GM18526 (cell line): ENCODE results near the gene JPH2.

Experiments used
- POLR2A ChIP-seq: IDR thresholded peaks from 3 replicates; pipeline ENCODE4 v1.6.1; 2011; ENCODE audit not compliant: insufficient read length; ENCODE audit errors: extremely low read depth

JPH2 gene

DNA sequence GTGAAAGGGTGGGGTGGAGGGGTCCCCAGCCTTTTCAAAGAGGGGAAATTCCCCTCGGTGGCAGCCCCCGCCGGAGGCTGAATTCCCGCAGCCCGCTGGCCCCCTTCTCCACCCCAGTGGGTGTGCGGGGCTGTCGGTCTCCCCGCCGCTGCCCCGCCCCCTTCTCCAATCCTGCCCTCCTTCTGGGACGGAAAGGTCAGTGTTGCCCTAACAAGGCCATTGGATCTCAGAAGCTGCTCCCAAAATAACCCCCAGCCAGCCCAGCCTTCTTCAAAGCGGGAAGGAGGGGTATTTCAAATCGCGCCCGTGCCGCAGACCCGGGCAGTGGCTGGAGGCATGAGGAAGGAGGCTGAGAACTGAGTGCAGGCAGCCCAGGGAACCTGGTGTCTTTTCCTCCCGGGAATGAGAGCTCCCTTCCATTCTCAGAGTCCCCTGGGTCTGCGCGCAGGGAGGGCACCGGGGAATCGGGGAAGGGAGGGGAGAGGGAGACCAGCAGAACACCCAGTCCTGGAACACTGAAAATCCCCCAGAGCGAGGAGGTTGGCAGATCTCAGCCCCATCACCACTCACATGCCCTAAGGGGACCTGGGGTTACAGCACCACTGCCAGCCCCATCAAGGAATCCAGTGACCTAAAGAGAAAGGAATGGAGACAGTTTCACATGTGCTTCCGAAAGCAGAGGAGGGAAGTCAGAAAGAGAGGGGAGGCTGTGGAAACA is at the start of gene JPH2:
TSS of gene JPH2 (minus strand) at position 135 of the 718 bp plus-strand sequence. CDS start 483 bp downstream, outside the sequence.
- TF ChIP-seq POLR2A = no peak

DNA sequence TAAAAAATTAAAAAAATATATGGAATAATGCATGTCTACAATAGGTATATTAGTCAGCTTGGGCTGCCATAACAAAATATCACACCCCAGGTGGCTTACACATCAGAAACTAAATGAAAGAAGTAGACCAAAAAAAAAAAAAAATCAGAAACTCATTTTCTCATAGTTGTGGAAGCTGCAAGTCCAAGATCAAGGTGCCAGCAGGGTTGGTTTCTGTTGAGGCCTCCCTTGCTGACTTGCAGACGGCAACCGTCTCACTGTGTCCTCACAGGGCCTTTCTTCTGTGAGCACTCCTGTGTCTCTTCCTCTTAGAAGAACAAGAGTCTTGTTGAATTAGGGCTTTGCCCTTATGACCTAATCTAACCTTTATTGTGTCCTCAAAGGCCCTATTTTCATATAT is 48.7 kb upstream of the JPH2 start:
- TF ChIP-seq POLR2A = no peak

DNA sequence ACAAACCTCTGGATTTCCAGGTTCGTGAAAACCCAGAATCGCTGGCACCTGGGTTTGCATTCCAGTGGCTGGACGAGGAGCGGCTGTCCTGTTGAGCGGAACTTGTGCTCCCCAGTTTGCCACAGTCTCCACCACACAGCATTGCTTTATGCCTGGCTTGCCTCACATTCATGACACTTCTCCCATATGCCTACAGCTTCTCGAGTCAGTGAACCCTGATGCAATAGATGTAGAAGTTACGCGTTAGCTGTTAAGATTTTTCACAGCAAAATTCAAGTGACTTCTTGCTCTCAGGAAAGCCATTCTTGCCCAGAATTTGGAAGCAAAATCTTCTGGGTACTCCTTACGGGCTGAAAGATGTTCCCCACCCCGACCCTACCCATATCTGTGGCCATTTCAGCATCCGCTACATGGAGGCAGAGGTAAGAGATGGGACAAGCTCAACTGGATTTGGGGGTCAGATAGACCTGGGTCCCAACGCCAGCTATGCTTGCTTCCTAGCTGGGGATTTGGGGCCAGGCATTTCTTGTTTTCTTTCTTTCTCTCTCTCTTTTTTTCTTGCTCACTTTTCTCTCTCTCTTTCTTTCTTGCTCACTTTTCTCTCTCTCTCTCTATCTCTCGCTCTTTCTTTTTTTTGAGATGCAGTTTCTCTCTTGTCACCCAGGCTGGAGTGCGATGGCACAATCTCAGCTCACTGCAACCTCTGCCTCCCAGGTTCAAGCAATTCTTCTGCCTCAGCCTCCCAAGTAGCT is 47.8 kb upstream of the JPH2 start:
- TF ChIP-seq POLR2A = no peak

DNA sequence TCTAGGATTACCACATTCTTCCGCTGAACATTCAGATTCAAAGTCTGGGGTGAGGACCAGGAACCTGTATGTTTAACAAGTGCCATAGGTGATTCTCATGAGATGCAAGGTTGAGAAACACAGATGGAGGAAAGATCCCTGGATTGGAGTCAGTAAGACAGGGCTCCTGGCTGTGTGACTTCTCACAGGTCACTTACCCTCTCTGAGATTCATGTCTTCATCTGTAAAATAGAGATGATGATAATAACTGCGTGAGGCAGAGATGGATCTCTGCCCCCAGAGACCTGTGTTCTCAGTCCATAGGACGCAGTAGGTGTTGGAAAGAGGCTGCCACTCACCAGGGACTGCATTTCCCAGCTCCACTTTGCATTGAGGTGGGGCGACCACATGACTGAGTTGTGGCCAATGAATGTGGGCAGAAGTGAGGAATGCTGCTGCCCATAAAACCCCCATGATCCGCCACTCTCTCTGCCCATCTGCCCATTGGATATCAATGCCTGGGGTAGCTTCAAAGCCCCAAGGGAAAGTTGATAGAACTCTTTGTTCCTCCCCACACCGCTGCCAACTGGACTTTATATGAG is 46.5 kb upstream of the JPH2 start:
- TF ChIP-seq POLR2A = no peak

DNA sequence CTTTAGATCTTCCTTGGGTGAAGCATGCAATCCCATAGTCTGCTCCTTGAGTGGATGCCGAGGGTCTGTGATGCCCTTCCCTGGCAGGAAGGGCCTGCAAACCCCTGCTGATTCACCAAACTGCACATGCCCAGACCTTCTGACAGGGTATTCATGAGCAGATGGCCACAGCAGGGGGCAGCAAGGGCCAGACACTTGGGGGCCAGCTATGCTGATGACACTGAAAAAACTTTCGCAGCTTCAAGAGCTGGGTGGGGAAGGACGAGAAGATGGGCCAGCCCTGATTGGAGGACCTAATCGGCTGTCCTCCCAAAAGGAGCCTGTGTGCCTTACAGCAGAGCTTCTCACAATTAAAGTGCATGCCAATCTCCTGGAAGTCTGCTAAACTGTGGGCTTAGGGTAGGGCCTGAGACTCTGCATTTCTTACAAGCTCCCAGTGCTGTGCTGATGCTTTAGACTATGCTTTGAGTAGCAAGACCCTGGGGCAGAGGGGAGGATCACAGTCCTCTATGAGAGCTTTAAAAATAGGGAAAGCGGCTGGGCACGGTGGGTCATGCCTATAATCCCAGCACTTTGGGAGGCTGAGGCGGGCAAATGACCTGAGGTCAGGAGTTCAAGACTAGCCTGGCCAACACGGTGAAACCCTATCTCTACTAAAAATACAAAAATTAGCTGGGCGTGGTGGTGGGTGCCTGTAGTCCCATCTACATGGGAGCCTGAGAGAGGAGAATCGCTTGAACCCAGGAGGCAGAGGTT is 44.9 kb upstream of the JPH2 start:
- TF ChIP-seq POLR2A = no peak

DNA sequence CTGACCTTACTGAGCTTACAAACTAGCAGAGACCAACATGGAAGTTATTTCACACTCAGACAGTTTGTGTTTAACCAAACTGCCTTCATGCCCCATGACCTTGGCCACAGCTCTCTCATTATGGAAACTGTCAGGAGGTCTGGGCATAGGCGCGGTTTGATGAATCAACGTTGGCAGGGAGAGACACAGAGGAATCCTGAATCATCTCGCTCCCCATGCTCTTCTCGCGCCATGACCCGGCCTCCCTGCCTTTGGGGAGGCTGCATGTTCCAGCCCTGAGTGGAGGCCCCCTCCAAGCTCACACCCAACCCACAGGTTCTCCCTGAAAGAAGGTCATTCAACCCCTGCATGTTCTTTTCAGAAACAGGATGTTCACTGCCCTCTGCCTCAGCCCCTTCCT is 44.2 kb upstream of the JPH2 start:
- TF ChIP-seq POLR2A = no peak

DNA sequence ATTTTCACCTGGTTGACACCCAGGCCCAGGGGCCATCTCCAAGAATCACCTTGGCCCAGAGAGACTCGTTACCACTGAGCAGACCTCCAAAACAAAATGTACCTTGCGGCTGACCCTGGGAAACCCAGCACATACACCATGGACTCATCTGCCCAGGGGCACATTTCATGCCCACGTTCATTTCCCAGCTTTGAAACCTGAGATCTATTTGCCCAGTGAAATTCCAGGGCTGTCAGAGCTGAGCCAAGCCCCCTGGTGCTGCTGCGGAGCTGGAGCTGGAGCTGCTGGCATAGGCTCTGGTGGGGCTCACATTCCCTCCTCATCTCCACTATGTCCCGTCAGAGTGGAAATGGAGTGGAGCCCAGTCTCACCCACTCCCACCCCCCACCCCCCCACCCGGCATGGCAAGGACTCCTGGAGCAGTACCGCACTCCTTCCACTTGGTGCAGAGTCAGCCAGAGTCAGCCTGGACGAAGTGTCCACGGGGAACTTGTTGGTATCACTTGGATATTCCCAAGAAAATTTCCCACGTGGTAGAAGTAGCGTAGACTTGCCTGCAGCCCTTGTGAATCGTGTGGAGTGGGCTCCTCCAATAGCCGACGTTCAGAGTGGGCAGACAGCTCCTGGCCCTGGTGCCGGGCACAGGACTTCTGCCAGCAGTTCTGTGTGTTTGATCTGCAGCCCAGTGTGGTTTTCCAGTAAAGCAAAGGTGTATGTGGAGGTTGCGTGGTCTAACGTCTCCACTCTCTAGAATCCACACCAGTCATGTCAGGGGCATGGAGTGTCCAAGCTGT is 41.7 kb upstream of the JPH2 start:
- TF ChIP-seq POLR2A = no peak

DNA sequence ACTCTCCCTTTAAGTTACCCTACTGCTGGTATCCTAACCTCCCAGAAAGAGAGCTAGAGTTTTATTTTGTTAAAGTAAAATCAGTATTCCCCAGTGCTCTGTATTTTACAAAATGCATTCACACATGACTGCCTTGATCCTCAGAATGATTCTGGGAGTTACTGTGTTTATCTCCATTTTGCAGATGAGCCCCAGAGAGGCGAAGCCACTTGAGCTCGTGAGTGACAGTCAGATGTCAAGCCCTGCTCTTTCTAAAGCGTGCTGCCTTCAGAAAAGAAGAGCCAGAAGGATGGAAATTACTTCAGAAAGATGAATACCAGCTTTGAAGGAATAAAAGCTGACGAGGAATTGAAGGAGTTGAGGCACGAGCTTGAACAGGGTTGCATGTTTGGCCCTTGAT is 37.6 kb upstream of the JPH2 start:
- no peak for TF ChIP-seq POLR2A

DNA sequence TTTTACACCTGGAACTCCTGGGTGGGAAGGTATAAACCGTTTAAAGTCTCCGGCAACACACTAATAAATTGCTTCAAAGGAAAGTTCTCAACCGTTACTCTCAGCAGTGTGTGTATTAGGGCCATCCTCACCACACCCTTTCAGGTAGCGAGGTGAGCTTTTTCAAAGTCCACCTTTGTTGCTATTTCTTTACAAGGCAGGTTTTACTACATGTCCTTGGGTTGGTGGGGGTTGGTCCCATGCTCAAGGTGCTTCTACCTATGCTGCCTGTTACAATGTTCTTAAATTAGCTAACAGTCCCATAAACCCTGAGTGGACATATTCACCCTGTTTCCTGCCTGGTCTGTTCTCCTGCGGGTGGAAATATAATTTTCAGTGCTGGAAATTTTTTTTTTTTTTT is 36.7 kb upstream of the JPH2 start:
- no peak for TF ChIP-seq POLR2A

DNA sequence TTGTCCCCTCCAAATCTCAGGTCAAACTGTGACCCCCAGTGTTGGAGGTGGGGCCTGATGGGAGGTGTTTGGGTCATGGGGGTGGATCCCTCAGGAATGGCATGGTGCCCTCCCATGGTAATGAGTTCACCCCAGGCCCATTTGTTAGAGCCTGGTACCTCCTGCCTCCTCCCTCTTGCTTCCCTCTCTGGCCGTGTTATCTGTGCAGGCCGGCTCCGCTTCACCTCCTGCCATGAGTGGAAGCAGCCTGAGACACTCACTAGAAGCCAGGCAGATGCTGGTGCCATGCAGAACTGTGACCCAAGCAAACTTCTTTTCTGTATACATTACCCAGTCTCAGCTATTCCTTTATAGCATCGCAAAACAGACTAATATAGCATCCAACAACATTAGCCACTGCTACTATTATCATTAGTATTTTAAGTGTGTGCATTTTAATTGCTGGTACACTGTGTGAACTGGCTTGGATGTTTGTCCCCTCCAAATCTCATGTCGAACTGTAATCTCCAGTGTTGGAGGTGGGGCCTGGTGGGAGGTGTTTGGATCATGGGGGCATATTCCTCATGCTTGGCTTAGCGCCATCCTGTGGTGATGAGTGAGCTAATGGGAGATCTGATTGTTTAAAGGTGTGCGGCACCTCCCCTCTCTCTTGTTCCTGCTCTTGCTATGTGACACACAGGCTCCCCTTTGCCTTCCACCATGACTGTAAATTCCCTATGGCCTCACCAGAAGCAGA is 35.8 kb upstream of the JPH2 start:
- TF ChIP-seq POLR2A = no peak

DNA sequence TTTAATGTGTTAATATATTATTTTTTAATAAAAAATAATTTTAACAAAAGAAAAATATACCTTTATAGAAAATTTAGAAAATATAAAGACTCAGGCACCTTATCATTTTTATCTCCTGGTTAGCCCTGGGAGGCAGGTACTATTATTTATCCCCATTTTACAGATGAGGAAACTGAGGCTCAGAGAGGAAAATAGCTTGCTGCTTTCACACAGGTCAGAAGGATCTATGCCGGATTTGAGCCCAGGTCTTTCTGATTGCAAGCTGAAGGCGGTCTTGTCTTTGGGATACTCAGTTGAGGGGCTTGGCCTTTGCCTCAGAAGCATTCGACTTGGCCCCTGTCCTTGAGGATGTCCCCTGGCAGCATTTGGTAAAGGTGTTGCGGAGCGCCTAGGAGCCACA is 35.0 kb upstream of the JPH2 start:
- TF ChIP-seq POLR2A = no peak

DNA sequence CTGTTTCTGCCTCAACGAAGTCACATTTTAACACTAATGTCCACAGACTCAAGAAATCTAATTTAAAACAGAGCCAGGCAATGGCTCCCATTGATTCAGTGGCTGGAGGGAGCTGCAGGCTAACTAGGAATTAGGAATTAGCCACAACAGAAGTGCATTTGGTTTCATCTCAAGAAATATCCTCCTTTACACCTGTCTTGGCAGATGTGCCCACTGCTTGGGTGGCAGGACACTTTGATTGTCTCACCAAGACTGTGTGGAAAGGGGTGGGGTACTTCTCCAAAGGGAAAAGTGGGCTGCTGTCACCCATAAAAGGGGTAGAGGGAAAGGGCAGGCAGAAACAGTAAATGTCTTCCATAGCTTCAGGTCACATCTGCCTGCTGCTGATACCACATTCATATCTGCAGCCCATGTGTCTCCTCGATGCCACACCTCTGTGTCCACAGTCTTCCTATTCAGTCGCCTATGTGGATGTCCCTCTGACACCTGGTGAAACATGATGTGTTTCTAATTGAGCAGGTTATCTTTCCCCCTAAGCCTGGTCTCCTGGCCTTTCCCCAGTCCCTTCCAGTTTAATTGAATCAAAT is 34.5 kb upstream of the JPH2 start:
- no peak for TF ChIP-seq POLR2A

DNA sequence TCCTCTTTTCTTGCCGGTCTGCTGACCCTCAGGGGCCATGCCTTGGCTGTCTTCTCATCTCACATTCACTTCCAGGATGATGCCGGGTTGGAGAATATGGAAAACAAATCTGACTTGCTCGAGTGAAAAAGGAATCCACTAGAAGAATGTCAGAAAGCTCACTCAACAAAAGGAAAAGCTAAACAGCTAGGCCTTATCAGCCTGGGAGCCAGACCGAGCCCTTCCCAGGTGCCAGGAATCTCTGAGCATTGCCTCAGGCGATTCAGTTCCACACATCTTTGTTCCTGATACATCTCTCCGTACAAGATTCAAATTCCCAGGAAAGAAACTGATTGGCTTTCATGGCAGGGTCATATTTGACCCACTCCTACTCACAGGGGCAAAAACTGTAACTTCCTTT is 32.8 kb upstream of the JPH2 start:
- TF ChIP-seq POLR2A = no peak
